Choroid plexus epithelial cell (primary cell): ENCODE results near the gene PRSS50.

Experiments
- DNase-seq: peaks from one replicate; pipeline ENCODE4 v3.0.0-alpha.2; 2010; ENCODE audit warnings: low read depth
- H3K4me3 ChIP-seq: 2 replicates; pipeline ENCODE4 v1.5.1; 2011; ENCODE audit warnings: low read depth, mild to moderate bottlenecking, control low read depth, low read length, moderate library complexity
- TF ChIP-seq, protein P1 (sequence below): conservative IDR thresholded peaks from 2 replicates; pipeline ENCODE4 v1.5.1; 2011; ENCODE audit warnings: low read depth, mild to moderate bottlenecking, control low read depth, inconsistent platforms, low read length, moderate library complexity

PRSS50 gene

GRCh38 chr3:46736006-46736872 is 18.6 kb upstream of the PRSS50 start:
- H3K4me3 ChIP-seq = no peak overlapping the region
- TF ChIP-seq, protein P1, sequence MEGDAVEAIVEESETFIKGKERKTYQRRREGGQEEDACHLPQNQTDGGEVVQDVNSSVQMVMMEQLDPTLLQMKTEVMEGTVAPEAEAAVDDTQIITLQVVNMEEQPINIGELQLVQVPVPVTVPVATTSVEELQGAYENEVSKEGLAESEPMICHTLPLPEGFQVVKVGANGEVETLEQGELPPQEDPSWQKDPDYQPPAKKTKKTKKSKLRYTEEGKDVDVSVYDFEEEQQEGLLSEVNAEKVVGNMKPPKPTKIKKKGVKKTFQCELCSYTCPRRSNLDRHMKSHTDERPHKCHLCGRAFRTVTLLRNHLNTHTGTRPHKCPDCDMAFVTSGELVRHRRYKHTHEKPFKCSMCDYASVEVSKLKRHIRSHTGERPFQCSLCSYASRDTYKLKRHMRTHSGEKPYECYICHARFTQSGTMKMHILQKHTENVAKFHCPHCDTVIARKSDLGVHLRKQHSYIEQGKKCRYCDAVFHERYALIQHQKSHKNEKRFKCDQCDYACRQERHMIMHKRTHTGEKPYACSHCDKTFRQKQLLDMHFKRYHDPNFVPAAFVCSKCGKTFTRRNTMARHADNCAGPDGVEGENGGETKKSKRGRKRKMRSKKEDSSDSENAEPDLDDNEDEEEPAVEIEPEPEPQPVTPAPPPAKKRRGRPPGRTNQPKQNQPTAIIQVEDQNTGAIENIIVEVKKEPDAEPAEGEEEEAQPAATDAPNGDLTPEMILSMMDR = no peak
- no peak for DNase-seq

GRCh38 chr3:46734773-46735172 is 17.1 kb upstream of the PRSS50 start:
- DNase-seq = no peak
- TF ChIP-seq, protein P1 = no peak
- no peak overlapping the region for H3K4me3 ChIP-seq

DNA sequence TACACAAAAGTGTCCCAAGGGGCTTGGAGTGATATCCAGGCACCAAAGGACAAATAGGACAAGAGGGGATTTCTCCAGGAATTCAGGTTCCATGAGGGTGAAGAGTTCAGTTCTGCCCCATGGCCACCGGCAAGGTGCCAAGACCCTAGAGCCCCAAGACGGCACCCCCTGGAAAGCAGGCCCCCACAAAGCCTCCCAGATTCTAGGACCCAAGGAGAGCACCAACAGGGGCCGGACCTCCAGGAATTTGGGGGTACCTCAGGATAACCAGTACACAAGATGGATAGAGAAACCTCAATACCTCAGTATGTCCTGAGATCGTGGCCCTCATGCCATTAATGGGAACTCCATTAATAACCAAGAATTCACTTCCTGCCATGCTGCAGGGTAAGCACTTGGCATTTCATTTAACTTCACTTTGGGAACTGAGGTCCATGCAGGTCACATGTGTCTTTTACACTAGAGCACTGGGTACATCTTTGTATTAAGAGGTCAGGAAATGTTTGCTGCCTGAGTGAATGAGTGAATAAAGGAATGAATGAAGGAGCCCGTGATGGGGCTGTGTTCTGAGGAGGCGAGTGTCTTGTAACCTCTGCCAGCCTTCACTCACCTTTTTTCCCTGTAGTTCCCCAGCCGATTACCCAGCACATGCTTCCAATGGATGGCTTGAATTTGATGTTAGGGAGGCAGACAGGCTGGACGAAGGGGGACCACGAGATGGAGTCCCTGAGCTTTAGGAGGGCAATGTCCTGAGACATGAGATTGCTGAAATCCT is 15.5 kb upstream of the PRSS50 start:
- TF ChIP-seq, protein P1 = peak; percentile 43
- H3K4me3 ChIP-seq = no peak overlapping the region
- DNase-seq = peak; percentile 26

DNA sequence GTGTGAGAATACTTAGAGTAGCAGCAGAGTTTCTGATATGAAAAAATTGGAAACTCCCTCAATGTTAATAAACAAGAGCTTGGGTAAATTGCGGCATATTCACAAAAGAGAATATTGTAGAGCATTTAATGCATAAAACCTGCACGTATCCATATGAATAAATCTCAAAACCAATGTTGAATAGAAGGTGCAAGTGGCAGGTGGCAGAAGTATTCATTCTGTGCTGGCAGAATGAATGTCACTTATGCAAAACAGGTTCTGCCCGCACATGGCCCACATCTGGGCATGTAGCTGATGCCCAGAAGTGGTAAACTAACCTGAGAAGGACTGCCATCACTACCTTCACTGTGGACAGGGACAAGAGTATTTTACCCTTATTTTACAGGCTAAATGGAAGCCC is 14.1 kb upstream of the PRSS50 start:
- H3K4me3 ChIP-seq = no peak overlapping the region
- TF ChIP-seq, protein P1 = no peak
- no peak for DNase-seq

DNA sequence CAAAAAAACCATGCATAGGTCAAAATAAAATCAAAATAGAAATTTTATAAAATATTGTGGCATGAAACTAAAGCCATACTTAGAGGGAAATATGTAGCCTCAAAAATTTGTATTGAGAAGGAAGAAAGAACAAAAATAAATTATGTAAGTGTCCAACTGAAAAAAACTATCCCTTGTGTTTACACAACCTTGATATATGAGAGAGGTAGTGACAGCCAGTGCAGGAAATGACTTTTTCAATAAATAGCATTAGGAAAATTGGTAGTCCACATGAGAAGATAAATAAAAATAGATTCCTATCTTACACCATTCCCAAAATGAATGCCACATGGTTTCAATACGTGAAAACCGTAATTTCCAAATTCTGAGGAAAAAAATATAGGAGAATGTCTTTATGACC is 13.2 kb upstream of the PRSS50 start:
- TF ChIP-seq, protein P1 = no peak
- DNase-seq = no peak
- H3K4me3 ChIP-seq = no peak overlapping the region

- TF ChIP-seq, protein P1 = no peak
- H3K4me3 ChIP-seq = no peak overlapping the region
- DNase-seq = no peak
Observed at GRCh38 chr3:46729038-46729437, 11.4 kb upstream of the PRSS50 start.
